ENCODE measurements around the gene FZD7. TPM values are rescaled to one million over a fixed set of nuclear protein-coding genes. Genes with fewer than 3 reads are reported as not detected.

Gene FZD7
- total and polyA plus RNA-seq, 4 experiments from 2014 or later = 0.47 to 0.61 TPM; not detected in 2

DNA sequence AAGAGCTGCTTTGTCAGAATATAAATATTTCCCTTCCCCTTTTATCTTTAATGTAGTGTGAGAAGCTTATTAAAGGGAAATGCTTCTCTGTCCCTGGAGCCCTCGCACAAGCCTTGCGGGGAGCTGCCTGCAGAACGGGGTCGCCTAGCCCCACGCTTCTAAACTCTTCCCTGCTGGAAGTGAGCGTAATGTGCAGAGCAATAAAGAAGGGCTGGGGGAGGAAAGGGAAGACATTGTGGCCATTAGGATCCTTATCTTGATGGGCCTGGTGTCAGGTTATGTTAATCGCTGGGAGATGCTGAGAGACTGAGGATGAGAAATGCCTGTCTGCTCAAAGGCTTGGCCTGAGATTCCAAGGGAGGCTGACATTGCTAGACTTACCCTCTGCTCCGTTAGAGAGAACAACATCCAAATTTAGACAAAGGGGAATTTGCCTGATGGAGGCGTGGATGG, 18.9 kb upstream of the FZD7 start:
- Mint-ChIP-seq H3K27me3 (peaks cover 14% of the 10 kb centered on the region in 2 donors), H3K27ac (no peak overlapping the region), H3K36me3 (no peaks in the 10 kb centered on the region), H3K4me3 (no peak overlapping the region), H3K4me1 (no peaks in the 10 kb centered on the region), H3K9me3 (peaks cover 0 to 4% (median 0%) of the 10 kb centered on the region in 8 donors)
- intact Hi-C loops (cut with micrococcal nuclease) = no loop called here
- Histone ChIP-seq H3K4me1 (ENCODE audit: insufficient read depth, low read length) (no peaks in the 10 kb centered on the region), H3K27ac (ENCODE audit: low read depth, low read length) (no peak overlapping the region), H3K36me3 (ENCODE audit: insufficient read depth, low read length) (no peaks in the 10 kb centered on the region), H3K4me3 (ENCODE audit: low read length in 2 of 2) (no peak overlapping the region), H3K27me3 (ENCODE audit: insufficient read depth, low read length) (no peaks in the 10 kb centered on the region), H3K9me3 (ENCODE audit: control insufficient read depth in 1 of 2, low read length in 2 of 2) (no peaks in the 10 kb centered on the region)
- ChIA-PET CTCF (ENCODE audit: partially characterized antibody) (no interaction called here), POLR2A (ENCODE audit: partially characterized antibody) (no interaction called here)
- DNase-seq = no peak

DNA sequence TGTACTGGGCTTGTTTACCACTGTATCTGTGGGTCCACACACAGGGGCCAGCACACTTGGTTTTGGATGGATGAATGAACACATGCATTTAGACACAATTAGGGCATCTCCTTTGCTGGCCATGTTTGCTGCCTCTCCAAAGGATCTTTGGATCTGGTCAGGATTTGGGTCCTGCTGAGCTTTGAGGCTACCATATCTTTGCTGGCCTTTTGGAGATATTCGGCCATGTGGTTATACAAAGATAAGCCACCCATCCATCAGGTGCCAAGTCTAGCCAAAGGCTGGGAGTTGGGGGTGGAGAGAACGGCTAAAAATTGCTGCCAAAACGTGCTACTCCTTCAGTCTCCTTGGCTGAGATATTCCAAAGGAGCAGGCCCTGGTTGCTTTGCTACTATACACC, 18.2 kb upstream of the FZD7 start:
- H3K27me3 ChIP-seq (ENCODE audit: insufficient read depth, low read length) = no peaks in the 10 kb centered on the region
- H3K9me3 Mint-ChIP-seq = peaks cover 0 to 4% (median 0%) of the 10 kb centered on the region in 8 donors
- no peak overlapping the region for H3K4me3 Mint-ChIP-seq
- peaks cover 9 to 11% of the 10 kb centered on the region in 2 donors for H3K27me3 Mint-ChIP-seq
- H3K36me3 Mint-ChIP-seq = no peaks in the 10 kb centered on the region
- no peaks in the 10 kb centered on the region for H3K36me3 ChIP-seq (ENCODE audit: insufficient read depth, low read length)
- no peaks in the 10 kb centered on the region for H3K4me1 ChIP-seq (ENCODE audit: insufficient read depth, low read length)
- H3K4me3 ChIP-seq (ENCODE audit: low read length in 2 of 2) = no peak overlapping the region
- intact Hi-C loops (cut with micrococcal nuclease) = no loop called here
- ChIA-PET CTCF (ENCODE audit: partially characterized antibody) (no interaction called here), POLR2A (ENCODE audit: partially characterized antibody) (no interaction called here)
- no peak for DNase-seq
- H3K4me1 Mint-ChIP-seq = no peaks in the 10 kb centered on the region
- H3K27ac Mint-ChIP-seq = no peak overlapping the region
- H3K9me3 ChIP-seq (ENCODE audit: control insufficient read depth in 1 of 2, low read length in 2 of 2) = no peaks in the 10 kb centered on the region
- no peak overlapping the region for H3K27ac ChIP-seq (ENCODE audit: low read depth, low read length)

DNA sequence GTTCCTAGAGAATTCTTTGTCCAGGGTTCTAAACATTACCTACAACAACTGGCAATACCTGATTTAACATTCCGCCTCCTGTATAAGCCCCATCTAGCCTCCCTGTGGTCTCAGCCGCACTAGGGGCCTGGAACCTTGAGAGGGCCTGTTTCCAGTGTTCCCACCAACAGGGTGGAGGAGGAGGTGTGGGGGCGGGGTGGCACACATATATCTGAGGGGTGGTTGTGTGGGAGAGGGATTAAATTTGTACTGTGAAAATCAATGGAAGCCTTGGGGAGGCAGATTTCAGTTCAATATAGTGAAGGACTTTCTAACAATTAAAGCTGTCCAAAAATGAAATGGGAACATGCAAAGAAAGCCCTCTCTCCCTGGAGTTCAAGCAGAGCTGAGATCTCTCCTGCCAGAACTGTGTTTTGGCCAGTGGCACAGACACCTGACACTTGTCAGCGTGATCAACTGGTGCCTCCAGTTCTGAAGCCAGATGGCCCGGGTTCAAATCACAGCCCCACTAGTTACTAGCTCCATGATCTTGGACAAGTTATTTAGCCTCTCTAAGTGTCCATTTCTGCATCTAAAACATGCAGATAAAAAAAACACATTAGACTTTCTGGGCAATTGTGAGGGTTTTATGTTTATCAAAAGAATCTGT, 17.0 kb upstream of the FZD7 start:
- Mint-ChIP-seq H3K27me3 (peaks cover 8 to 9% of the 10 kb centered on the region in 2 donors), H3K27ac (no peak overlapping the region), H3K4me3 (no peak overlapping the region), H3K36me3 (no peaks in the 10 kb centered on the region), H3K9me3 (peaks cover 0 to 4% (median 0%) of the 10 kb centered on the region in 8 donors), H3K4me1 (no peaks in the 10 kb centered on the region)
- CTCF ChIA-PET (ENCODE audit: partially characterized antibody) = no interaction called here
- DNase-seq = no peak
- POLR2A ChIA-PET (ENCODE audit: partially characterized antibody) = no interaction called here
- Histone ChIP-seq H3K4me3 (ENCODE audit: low read length in 2 of 2) (no peak overlapping the region), H3K27ac (ENCODE audit: low read depth, low read length) (no peak overlapping the region), H3K9me3 (ENCODE audit: control insufficient read depth in 1 of 2, low read length in 2 of 2) (no peaks in the 10 kb centered on the region), H3K36me3 (ENCODE audit: insufficient read depth, low read length) (no peaks in the 10 kb centered on the region), H3K4me1 (ENCODE audit: insufficient read depth, low read length) (no peaks in the 10 kb centered on the region), H3K27me3 (ENCODE audit: insufficient read depth, low read length) (no peaks in the 10 kb centered on the region)
- intact Hi-C loops (cut with micrococcal nuclease) = no loop called here

DNA sequence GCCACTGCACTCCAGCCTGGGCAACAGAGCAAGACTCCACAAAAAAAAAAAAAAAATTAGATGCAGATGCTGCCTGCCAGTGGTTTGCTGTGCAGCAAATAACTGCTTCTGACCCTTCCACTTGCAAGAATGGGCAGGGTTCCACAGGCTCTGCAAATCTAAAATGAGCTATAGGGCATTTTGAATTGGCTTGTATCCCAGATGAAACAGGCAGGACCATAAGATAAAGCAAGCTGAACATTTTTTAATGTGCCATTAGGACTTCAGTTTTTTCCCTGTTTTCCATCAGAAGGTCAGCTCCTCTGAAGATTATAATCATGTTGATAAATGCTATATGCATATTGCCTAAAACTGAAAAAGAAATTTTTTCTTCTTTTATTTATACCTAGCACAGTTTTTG, 15.7 kb upstream of the FZD7 start:
- intact Hi-C loops (cut with micrococcal nuclease) = no loop called here
- peaks cover 5 to 10% of the 10 kb centered on the region in 2 donors for H3K27me3 Mint-ChIP-seq
- H3K4me1 Mint-ChIP-seq = no peaks in the 10 kb centered on the region
- no peak overlapping the region for H3K27ac Mint-ChIP-seq
- Histone ChIP-seq H3K27ac (ENCODE audit: low read depth, low read length) (no peak overlapping the region), H3K4me3 (ENCODE audit: low read length in 2 of 2) (no peak overlapping the region), H3K36me3 (ENCODE audit: insufficient read depth, low read length) (no peaks in the 10 kb centered on the region), H3K27me3 (ENCODE audit: insufficient read depth, low read length) (no peaks in the 10 kb centered on the region), H3K4me1 (ENCODE audit: insufficient read depth, low read length) (no peaks in the 10 kb centered on the region), H3K9me3 (ENCODE audit: control insufficient read depth in 1 of 2, low read length in 2 of 2) (no peaks in the 10 kb centered on the region)
- no peak overlapping the region for H3K4me3 Mint-ChIP-seq
- no peak for DNase-seq
- no peaks in the 10 kb centered on the region for H3K36me3 Mint-ChIP-seq
- peaks cover 0 to 4% (median 0%) of the 10 kb centered on the region in 8 donors for H3K9me3 Mint-ChIP-seq
- ChIA-PET POLR2A (ENCODE audit: partially characterized antibody) (no interaction called here), CTCF (ENCODE audit: partially characterized antibody) (interaction anchor here (0.7 to 1.4 kb wide), 2 partner anchors 157 to 211 kb away, joined by 3 read pairs; no protein-coding TSS in a partner anchor)

DNA sequence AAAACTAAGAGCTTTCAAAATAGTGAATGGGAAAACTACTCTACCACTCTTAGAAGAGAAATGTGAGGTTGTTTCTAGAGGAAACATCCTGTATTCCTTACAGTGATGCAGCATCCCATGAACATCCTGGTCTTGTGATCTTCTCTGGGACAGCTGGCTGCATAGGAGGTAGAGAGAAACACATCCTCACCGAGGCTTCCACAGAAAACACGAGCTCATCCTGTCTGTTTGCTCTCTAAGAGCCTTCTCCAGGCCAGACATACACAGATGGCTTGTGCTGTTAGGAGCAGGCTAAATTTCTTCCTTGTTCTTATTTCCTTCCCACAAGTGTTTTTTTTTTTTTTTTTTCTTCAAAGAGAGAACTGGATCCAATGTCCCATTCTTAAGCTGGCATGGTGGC, 14.7 kb upstream of the FZD7 start:
- no peaks in the 10 kb centered on the region for H3K27me3 ChIP-seq (ENCODE audit: insufficient read depth, low read length)
- Mint-ChIP-seq H3K27me3 (peaks cover 3 to 11% of the 10 kb centered on the region in 2 donors), H3K27ac (peak overlapping the region in 1 of 7 donors; percentile 21), H3K4me3 (no peak overlapping the region), H3K36me3 (no peaks in the 10 kb centered on the region), H3K4me1 (no peaks in the 10 kb centered on the region), H3K9me3 (peaks cover 0 to 4% (median 0%) of the 10 kb centered on the region in 8 donors)
- CTCF ChIA-PET (ENCODE audit: partially characterized antibody) = interaction anchor here (1.4 kb wide), 1 partner anchor 158 kb away, joined by 3 read pairs; no protein-coding TSS in a partner anchor
- no peak overlapping the region for H3K27ac ChIP-seq (ENCODE audit: low read depth, low read length)
- no peak for DNase-seq
- H3K9me3 ChIP-seq (ENCODE audit: control insufficient read depth in 1 of 2, low read length in 2 of 2) = no peaks in the 10 kb centered on the region
- intact Hi-C loops (cut with micrococcal nuclease) = no loop called here
- H3K4me3 ChIP-seq (ENCODE audit: low read length in 2 of 2) = no peak overlapping the region
- no peaks in the 10 kb centered on the region for H3K4me1 ChIP-seq (ENCODE audit: insufficient read depth, low read length)
- POLR2A ChIA-PET (ENCODE audit: partially characterized antibody) = no interaction called here
- H3K36me3 ChIP-seq (ENCODE audit: insufficient read depth, low read length) = no peaks in the 10 kb centered on the region

DNA sequence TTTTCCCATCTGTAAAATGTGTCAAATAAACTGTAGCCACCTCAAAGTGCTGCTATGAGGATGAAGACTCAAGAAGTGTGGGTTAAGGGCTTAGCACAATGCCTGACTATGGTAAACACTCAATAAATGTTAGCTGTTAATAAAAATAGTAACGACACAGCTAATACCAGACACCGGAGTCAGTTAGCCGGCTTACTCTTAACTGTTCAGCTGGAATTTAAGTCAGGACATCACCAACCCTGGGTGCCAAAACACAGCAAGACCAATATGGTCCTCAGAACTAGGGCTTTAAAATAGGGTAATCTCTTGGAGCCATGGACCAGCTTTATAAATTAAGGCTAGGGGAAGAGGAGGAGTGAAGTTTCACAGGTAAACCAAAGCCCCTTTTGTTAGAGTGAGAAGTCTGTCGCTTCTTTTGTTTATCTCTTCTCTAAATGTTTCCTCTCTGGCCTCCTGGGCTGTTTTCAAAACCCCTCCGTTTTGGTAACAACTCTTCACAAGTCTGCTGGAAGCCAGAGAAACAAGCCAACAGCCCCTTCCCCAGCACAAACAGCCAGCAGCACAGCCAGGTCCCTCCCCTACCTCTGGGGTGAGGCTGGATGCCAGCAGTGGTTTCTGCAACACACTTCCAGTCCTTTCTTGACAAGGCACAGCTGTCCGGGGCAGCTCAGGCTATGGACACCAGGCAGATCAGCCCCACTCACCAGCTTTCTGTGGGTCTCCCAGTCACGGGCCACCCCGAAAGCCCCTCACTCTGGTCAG, 13.8 kb upstream of the FZD7 start:
- Mint-ChIP-seq H3K36me3 (no peaks in the 10 kb centered on the region), H3K27me3 (peaks cover under 1 to 10% of the 10 kb centered on the region in 2 donors), H3K9me3 (peaks cover 0 to 5% (median 0%) of the 10 kb centered on the region in 8 donors), H3K27ac (no peak overlapping the region), H3K4me1 (no peaks in the 10 kb centered on the region), H3K4me3 (no peak overlapping the region)
- ChIA-PET CTCF (ENCODE audit: partially characterized antibody) (no interaction called here), POLR2A (ENCODE audit: partially characterized antibody) (no interaction called here)
- no peaks in the 10 kb centered on the region for H3K9me3 ChIP-seq (ENCODE audit: control insufficient read depth in 1 of 2, low read length in 2 of 2)
- DNase-seq = no peak
- no peak overlapping the region for H3K27ac ChIP-seq (ENCODE audit: low read depth, low read length)
- no peak overlapping the region for H3K4me3 ChIP-seq (ENCODE audit: low read length in 2 of 2)
- intact Hi-C loops (cut with micrococcal nuclease) = no loop called here
- H3K36me3 ChIP-seq (ENCODE audit: insufficient read depth, low read length) = no peaks in the 10 kb centered on the region
- H3K27me3 ChIP-seq (ENCODE audit: insufficient read depth, low read length) = no peaks in the 10 kb centered on the region
- H3K4me1 ChIP-seq (ENCODE audit: insufficient read depth, low read length) = no peaks in the 10 kb centered on the region

DNA sequence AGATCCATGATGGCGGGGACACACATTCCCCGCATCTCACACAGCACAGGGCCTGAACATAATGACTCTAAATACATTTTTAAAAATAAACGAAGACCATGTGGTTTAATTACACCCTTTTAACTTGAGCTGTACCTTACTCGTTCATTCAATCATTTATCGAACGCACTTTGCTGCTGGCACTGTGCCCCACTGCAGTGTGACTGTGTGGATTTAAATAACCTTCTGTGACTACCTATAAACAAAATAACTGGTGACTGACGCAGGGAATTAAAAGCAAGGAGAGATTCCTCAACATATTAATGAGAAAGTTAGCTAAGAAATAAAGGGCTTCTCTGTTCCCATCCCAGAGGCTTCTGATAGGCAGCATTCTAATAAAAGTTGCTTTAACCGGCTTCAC, 10.9 kb upstream of the FZD7 start:
- no peaks in the 10 kb centered on the region for H3K36me3 ChIP-seq (ENCODE audit: insufficient read depth, low read length)
- ChIA-PET CTCF (ENCODE audit: partially characterized antibody) (no interaction called here), POLR2A (ENCODE audit: partially characterized antibody) (no interaction called here)
- intact Hi-C loops (cut with micrococcal nuclease) = no loop called here
- peaks cover 0 to 2% (median 0%) of the 10 kb centered on the region in 8 donors for H3K9me3 Mint-ChIP-seq
- peaks cover 6 to 7% of the 10 kb centered on the region in 2 donors for H3K27me3 Mint-ChIP-seq
- H3K27ac ChIP-seq (ENCODE audit: low read depth, low read length) = no peak overlapping the region
- no peaks in the 10 kb centered on the region for H3K4me1 Mint-ChIP-seq
- no peak overlapping the region for H3K4me3 Mint-ChIP-seq
- H3K27ac Mint-ChIP-seq = no peak overlapping the region
- no peaks in the 10 kb centered on the region for H3K36me3 Mint-ChIP-seq
- H3K4me1 ChIP-seq (ENCODE audit: insufficient read depth, low read length) = no peaks in the 10 kb centered on the region
- no peak for DNase-seq
- H3K4me3 ChIP-seq (ENCODE audit: low read length in 2 of 2) = no peak overlapping the region
- no peaks in the 10 kb centered on the region for H3K9me3 ChIP-seq (ENCODE audit: control insufficient read depth in 1 of 2, low read length in 2 of 2)
- no peaks in the 10 kb centered on the region for H3K27me3 ChIP-seq (ENCODE audit: insufficient read depth, low read length)

All from CD4-positive, alpha-beta memory T cell (primary cell).